NCI-H128 (cell line): ENCODE measurements around the gene PTPRH.
"Not testable (repeated sequence)": the region's sequence is repeated elsewhere in the genome, so short reads cannot be mapped to it uniquely, and the experiment has no call there.

Source experiments
- DNase-seq: peaks from one replicate; lab custom pipeline; 2025; ENCODE audit not compliant: unreplicated experiment; lab: John Stamatoyannopoulos, UW

PTPRH gene

DNA sequence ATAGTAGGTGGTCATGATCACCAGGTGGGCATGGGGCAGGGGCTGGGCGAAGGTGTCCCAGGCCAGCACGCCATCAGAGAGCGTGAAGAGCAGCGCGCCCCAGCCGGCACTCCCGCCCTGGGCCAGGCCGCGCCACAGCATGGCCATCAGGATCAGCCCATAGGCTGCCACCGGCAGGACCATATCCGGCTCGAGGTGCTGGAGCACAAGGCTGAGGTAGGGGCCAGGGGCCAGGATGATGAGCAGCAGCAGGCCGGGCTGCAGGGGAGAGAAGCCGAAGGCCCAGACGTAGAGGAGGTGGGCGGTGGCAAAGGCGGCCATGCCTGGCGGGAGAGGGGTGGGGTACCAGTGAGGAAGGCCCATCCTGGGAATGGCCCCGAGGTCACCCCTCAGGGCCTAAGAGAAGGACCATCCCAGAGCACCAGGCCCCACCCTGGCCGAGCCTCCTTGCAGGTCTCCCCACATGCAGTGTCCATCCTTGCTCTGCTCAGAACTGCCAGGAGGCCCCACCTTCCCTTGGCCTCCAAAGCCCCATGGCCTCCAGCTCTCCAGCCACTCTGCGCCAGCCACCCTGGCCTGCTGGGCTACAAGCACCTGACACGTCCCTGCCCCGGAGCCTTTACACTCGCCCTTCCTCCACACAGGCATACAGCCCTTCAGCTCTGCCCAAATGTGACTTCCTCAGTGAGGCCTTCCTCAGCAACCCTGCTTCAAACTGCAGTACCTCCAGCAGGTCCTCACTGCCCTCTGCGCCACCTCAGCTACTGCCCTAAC lies 18.1 kb upstream of the PTPRH start:
- DNase-seq: no peak

GRCh38 chr19:55226788-55227187 lies 17.5 kb upstream of the PTPRH start:
- no peak for DNase-seq

GRCh38 chr19:55226273-55226672 lies 17.0 kb upstream of the PTPRH start:
- DNase-seq: no peak

- DNase-seq: no peak
Observed at GRCh38 chr19:55225415-55225958, 16.2 kb upstream of the PTPRH start.

DNA sequence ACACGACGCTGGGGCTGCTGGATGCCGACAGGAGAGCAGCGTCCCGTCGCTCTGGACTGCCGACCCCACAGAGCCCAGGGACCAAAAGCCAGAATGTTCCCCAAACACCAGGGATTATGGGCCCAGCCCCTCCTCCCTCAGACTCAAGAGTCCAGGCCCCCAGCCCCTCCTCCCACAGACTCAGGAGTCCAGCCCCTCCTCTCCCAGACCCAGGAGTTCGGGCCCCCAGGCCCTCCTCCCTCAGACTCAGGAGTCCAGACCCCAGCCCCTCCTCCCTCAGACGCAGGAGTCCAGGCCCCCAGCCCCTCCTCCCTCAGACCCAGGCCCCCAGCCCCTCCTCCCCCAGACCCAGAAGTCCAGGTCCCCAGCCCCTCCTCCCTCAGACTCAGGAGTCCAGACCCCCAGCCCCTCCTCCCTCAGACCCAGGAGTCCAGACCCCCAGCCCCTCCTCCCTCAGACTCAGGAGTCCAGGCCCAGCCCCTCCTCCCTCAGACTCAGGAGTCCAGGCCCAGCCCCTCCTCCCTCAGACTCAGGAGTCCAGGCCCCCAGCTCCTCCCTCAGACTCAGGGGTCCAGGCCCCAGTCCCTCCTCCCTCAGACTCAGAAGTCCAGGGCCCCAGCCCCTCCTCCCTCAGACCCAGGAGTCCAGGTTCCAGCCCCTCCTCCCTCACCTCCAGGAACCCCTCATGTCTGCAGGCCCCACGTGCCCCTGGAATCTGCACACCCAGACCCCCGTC lies 15.5 kb upstream of the PTPRH start:
- DNase-seq: not testable (repeated sequence)

- no peak for DNase-seq
Observed at GRCh38 chr19:55224038-55224665, 14.9 kb upstream of the PTPRH start.

DNA sequence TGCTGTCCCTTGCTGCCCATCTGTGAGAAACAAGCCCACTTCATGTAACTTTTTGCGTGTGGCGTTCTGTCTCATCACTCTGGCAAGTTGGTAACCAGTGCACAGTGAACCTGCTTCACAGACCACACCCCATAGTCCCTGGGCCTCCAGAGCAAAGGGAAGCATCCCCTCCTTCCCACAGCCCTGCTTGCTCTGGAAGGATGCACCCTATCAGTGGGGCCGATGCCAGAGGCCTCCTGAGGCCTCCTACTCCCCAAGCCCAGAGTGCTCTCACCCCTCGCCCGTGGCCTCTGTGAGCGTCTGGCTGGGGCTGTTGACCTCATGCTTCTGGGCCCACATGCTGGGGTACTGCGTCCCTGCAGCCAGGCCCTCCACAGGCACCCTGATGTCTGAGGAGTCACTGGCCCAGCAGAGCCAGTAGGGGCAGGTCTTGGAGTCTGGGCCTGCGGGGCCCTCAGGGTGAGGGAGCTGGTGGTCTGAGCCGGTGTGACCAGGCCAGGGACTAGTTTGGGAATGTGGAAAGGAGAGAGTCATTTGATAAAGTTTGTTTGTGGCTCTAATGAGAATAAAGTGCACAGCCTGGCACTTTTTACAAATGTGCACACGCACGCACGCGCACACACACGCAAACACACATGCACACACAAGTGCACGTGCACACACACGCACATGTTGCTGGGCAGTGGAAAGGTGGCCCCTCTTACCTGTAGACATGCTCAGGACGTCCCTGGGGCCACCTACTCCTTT lies 14.2 kb upstream of the PTPRH start:
- no peak for DNase-seq

DNA sequence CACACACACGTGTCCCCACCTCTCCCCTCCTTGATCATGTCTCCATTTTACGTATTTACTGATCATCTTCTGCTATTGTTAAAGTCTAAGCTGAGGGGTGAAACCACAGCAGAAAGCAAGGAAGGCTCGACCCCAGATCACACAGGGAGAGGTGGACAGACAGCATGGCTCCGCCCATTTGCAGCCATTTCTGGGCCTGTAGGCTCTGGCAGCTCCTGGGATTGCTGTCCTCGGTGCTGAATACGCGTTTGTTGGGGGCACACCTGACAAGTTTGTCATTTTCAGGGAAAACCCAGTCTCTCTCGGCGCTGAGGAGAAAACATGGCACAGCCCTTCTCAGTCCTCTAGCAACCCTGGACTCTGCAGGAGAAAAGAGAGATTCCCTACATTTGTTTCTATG lies 11.2 kb upstream of the PTPRH start:
- DNase-seq: no peak

DNA sequence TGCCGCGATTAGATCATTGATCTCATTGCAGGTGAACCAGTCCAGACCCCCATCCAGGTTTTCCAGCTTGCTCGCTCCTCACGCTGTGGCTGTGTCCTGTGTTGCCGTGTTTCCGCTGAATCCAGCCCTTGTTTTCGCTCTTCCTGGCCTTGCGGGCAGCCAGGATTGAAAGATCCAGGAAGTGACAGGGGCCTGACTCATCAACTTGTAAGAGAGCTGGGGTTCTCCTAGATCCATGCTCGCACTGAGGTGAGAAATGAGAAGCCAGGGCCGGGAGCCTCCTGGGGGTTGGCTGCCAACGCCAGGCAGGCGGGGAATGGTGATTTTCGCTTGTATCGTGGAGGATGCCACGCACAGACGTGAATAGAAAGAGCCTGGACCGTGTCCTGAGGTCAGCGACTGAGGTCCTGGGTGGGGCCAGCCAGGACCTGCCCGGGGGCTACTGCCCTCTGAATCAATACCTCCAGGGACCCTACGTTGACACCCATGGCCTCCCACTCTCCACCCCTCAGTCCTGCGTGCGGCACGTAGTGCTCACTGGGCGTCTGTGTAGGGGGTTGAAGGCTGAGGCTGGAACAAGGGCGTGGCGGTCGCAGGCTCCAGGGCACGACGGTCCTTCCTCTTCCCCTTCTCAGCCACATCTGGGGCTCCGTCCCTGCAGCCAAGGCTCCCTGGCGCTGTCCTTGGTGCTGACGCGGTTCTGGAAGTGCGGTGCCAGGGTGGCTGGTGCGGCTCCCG lies 7.3 kb upstream of the PTPRH start:
- DNase-seq: peak; percentile 87

GRCh38 chr19:55213547-55213946 lies 4.2 kb upstream of the PTPRH start:
- DNase-seq: no peak

DNA sequence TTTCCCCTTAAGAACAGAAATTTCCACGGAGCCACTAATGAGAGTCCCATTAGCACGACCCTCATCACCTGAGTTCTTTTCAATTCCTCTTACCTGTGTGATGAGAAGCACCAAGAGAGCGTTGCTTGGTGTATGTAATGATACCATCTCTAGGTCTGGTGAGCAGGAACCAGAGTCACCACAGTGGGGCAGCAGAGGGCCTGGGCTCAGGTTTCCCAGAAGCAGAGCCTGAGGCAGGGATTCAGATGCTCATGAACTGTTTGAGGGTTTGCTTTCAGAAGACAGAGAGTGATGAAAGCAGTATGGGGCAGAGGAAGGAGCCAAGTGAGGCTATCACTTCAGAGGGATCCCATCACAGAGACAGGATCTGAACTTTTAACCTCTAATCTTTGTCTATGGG lies 3.1 kb upstream of the PTPRH start:
- no peak for DNase-seq

DNA sequence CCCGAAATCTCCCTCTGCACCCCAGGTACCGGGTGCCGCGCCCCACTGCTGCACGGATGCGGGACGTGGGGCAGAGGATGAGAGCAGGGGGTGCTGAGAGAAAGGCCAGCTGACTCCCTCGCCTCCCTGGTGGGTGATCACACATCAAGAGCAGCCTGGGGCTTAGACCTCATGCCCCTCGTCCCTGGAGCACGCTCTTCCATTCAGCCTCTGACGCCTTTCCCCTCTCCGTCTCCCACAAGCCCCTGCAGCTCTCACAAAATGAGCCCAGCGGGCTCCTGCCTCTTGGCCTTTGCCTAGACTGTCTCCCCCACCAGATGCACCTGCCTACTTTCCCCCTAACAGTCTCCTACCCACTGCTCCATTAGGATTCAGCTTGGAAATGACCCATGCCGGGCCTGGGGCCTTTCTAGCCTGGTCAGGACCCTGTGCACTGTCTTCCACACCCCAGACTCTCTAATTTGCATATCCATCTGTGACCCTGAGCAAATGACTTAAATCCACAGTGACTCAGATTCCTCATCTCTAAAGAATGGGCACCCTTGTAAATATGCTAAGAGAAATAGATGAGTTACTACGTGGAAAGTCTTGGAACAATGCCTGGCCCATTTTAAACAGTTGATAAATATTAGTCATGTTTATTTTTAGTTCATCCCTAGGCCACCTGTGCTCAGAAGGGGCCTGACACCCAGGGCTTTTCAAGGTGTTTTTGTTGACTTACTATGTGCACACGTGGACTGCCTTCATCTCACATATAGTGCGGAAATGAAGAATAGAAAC lies 582 bp upstream of the PTPRH start:
- DNase-seq: no peak

- DNase-seq: peak; percentile 24
Observed at GRCh38 chr19:55206664-55207500, 2.4 kb downstream of the PTPRH start.

DNA sequence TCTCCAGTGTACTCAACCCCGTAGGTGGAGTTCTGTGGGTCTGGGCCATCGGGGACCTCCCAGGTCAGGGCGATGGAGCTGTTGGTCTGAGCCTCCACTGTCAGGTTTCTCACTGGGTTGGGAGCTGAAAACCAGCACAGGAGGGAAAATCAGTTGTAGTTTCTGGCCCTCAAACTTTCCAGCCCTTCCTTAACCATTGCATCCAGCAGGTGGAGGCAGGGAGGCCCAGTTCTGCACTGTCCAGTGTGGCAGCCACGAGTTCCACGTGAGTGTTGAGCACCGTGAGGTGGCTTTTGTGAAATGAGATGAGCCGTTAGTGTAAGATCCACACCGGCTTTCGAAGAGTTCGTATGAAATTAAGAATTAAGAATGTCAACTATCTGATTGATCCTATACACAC lies 7.1 kb downstream of the PTPRH start:
- not testable (repeated sequence) for DNase-seq

- DNase-seq: no peak
Observed at GRCh38 chr19:55199620-55200204, 9.6 kb downstream of the PTPRH start.

- no peak for DNase-seq
Observed at GRCh38 chr19:55198651-55199050, 10.7 kb downstream of the PTPRH start.

- DNase-seq: no peak
Observed at GRCh38 chr19:55197528-55197927, 11.8 kb downstream of the PTPRH start.

DNA sequence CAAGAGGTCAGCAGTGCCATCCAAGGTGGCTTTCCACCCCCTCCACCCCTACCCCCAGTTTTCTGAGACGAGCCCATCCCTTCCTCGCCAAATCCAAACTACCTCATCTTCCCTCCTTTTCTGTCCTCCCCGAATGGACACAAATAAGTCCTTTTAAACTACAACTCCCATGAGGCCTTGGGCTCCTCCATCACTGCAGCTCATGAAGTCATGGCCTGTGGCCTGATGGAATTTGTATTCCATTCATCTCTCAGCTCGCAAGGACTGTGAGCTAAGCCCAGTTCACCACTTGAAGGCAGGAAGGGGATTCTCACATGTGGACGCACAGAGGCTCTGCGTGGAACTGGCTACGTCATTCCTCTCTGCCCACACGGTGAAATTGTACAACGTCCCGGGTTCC lies 12.5 kb downstream of the PTPRH start:
- no peak for DNase-seq
